ENCODE results near the gene DUOXA1.
A peak's percentile ranks its signal among the peaks of the same experiment; 100 is the strongest.

The DUOXA1 gene

GRCh38 chr15:45129651-45130129 is at the start of gene DUOXA1, which contains the start of gene DUOX1:
Gene DUOXA1 (minus strand): TSS chr15:45129879. CDS start chr15:45123014, 6,865 bp downstream.
Gene DUOX1 (plus strand): TSS chr15:45129994. CDS start chr15:45131967, 1,973 bp downstream.
- DNase-seq (ENCODE audit: low spot score) (no peak), FAIRE-seq (no peak)

DNA sequence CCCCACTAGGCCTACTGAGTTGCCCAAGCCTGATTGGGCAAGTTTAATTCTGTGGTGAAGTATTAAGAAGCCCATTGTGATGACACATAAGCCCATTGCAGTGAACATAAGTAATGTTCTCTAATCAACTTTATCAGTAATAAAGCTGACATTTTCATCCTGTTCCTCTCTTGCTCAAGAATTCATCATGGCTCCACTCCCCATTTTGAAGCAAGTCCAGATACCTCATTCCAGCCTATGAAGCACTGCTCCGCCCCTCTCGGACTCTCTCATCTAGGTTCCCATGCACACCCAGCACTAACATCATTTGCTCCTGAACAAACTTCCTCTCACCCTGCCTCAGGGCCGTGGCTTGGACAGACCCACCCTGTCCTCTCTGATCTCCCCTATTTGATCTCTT is 47.6 kb upstream of the DUOXA1 start:
- FAIRE-seq (no peak), DNase-seq (ENCODE audit: low spot score) (no peak)

- FAIRE-seq (no peak), DNase-seq (ENCODE audit: low spot score) (no peak)
These were observed 44.9 kb upstream of the DUOXA1 start for GRCh38 chr15:45174577-45174976.

GRCh38 chr15:45174069-45174468 is 44.4 kb upstream of the DUOXA1 start:
- FAIRE-seq (no peak), DNase-seq (ENCODE audit: low spot score) (no peak)

GRCh38 chr15:45171912-45172311 is 42.2 kb upstream of the DUOXA1 start:
- DNase-seq (ENCODE audit: low spot score) (no peak), FAIRE-seq (no peak)

DNA sequence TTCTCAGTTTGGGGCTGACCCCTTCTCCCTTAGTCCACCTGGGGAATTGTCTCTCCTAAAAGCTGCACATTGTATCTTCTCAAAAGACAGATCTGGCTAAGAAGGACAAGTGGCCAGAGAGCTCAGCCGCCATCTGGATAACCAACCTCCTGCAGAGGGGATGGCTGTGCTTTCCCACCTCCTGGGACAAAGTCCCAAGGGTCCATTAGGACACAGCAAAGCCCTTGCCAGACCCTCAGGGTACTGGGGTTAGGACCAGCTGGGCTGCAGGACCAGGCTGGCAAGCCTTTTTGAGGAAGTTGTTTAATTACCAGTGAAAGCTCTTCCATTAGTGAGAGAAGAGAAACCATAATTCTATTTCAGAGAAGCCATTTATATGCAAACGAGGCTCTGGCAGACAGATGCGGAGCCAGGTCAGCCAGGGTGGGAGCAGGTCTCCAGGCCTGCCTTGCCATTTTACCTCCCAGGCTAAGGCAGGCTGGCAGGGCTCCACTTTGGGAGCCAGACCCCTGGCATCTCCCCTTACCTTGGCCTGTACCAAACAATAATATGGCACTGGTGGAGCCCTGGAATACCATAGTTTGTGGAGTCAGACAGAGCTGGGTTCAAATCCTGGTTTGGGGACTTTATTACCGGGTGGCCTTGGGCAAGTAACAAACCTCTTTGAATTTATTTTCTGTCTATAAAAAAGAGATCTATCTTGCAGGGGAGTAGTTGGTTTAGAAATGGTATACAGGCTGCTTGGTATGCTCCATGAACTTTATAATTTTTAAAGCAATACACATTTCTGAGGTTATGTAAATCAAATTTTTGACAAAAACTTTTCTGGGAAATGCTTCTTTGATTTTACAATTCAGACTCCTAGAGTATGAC is 40.2 kb upstream of the DUOXA1 start:
- DNase-seq (ENCODE audit: low spot score): no peak
- FAIRE-seq: no peak

GRCh38 chr15:45168751-45169551 is 39.3 kb upstream of the DUOXA1 start:
- FAIRE-seq: no peak
- DNase-seq (ENCODE audit: low spot score): no peak

DNA sequence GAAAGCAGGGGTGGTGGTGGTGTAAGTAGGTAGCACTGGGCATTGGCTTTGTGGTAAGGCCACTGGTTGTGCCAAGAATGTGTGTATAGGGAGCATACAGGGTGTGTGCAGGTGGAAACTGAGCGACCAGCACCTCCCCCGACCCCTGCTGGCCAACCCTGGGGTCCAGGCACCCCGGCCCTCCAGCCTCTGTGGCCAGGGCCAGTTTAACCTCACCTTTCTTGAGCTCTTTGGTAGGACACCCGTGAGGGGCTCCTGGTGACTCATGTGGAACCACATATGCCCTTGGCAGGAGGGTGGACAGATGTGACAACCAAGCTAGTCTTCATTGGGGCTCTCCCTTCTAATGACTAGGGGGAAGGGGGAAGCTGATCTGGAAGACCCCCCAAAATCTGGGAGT is 38.6 kb upstream of the DUOXA1 start:
- DNase-seq (ENCODE audit: low spot score): no peak
- no peak for FAIRE-seq

GRCh38 chr15:45167631-45168205 is 38.0 kb upstream of the DUOXA1 start:
- FAIRE-seq: no peak
- no peak for DNase-seq (ENCODE audit: low spot score)

GRCh38 chr15:45166834-45167630 is 37.4 kb upstream of the DUOXA1 start:
- FAIRE-seq (no peak), DNase-seq (ENCODE audit: low spot score) (peak; percentile 87)

DNA sequence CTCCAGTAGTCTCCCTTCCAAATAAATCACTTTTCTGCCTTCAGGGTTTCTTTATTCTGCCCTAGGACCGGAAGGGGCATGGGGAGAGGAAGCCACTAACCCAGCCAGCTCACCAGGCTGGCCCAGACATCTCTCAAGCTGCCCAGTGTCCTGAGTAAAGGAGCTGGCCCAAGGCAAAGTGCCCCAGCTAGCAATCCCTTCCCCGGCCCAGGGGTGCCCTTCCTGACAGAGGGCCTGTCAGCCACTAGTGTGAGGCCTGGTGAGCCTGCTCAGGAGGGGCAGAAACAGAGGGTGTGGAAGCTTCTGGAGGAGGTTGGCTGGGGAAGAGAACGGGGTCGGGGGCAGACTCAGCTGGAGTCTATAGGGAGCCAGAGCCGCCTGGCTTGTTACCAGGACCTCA is 35.9 kb upstream of the DUOXA1 start:
- FAIRE-seq (no peak), DNase-seq (ENCODE audit: low spot score) (no peak)

- DNase-seq (ENCODE audit: low spot score) (no peak), FAIRE-seq (no peak)
These were observed 35.2 kb upstream of the DUOXA1 start for GRCh38 chr15:45164914-45165313.

DNA sequence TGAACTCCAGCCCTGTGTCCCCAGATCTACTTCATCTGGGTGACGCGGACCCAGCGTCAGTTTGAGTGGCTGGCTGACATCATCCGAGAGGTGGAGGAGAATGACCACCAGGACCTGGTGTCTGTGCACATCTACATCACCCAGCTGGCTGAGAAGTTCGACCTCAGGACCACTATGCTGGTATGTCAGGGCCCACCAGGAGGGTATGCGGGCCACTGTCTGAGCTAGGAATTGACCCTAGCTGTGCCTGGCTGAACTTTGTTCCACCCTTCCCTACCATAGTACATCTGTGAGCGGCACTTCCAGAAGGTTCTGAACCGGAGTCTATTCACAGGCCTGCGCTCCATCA is 33.8 kb upstream of the DUOXA1 start:
- FAIRE-seq (no peak), DNase-seq (ENCODE audit: low spot score) (no peak)

- no peak for FAIRE-seq
These were observed 33.3 kb upstream of the DUOXA1 start for GRCh38 chr15:45162771-45163507.

DNA sequence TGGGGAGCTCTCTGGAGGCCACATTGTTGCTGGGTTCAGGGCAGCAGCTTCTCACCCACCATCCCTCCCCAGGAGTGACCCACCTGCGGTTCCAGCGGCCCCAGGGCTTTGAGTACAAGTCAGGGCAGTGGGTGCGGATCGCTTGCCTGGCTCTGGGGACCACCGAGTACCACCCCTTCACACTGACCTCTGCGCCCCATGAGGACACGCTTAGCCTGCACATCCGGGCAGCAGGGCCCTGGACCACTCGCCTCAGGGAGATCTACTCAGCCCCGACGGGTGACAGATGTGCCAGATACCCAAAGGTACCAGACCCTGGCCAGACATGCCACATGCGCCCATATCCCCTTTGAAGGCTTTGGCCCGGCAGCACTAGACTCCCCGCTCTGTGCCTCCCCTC is 32.0 kb upstream of the DUOXA1 start:
- DNase-seq (ENCODE audit: low spot score): no peak
- FAIRE-seq: no peak

More at GRCh38 chr15:45162771-45163507, 33.3 kb upstream of the DUOXA1 start:
- peak; percentile 89 for DNase-seq (ENCODE audit: low spot score)

DNA sequence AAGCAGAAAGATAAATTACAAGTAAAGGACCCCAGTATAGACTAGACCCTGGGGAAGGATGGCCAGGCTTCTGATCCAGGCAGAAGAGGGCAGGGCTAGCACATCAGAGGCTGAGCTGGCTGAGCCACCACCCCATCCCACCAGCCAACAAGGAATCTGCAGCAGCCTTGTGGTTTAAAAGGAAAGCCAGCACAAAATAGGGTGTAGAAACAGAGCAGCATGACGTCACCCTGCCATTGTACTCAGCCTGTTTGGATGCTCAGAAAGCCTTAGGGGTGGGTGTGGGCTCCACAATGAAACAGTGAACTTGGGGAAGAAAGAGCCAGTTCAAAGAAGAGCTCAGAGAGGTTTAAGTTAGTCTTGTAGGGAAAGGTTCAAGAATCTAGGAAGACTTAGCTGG is 28.3 kb upstream of the DUOXA1 start:
- peak; percentile 66 for DNase-seq (ENCODE audit: low spot score)

DNA sequence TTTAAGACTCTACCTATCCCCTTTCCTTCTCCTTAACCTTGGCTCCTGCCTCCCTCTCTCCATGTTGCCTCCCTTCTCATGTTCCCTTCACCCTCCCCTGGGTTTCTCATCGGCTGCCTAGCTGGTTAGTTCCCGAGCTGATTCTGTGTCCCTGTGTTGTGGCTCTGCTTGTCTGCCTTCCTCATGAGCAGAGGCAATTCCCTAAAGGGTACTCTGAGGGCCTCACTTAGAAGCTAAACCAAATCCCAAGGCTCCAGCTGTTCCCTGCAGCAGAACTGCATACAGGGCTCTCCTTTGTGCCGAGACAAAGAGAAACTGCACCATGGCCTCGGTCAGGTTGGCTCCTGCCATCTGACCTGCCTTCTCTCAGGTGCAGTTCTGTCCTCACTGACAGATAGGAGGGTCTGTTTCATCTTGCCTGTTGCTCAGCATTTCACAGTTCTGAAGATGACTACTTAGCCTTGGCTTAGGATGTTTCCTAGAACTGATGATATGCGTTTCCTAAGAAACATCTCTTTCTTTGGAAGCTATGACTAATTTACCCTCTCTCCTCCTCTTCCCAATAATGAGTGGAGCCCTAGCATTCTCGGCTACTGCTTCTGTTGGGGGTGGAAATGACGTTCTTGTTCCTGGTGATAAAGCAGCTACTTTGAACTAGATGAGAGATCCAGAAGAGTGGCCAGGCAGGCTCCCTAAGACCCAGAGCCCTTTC is 27.2 kb upstream of the DUOXA1 start:
- FAIRE-seq: no peak
- no peak for DNase-seq (ENCODE audit: low spot score)

More for the DNA sequence above, 28.3 kb upstream of the DUOXA1 start:
- FAIRE-seq: no peak

DNA sequence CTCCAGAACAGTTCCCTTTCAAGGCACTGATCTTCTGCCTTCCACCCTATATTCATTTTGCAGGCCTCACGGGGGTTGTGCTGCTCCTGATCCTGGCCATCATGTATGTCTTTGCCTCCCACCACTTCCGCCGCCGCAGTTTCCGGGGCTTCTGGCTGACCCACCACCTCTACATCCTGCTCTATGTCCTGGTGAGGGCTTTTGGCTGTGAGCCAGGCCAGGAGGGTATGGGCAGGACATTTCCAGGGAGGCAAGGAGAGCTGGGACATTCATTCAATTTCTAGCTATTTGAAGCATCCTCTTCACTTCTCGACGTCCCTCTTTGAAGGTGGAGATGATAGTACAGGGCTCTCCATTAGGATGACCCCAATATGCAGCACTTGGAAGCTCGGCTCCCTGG is 26.1 kb upstream of the DUOXA1 start:
- no peak for FAIRE-seq
- DNase-seq (ENCODE audit: low spot score): no peak

DNA sequence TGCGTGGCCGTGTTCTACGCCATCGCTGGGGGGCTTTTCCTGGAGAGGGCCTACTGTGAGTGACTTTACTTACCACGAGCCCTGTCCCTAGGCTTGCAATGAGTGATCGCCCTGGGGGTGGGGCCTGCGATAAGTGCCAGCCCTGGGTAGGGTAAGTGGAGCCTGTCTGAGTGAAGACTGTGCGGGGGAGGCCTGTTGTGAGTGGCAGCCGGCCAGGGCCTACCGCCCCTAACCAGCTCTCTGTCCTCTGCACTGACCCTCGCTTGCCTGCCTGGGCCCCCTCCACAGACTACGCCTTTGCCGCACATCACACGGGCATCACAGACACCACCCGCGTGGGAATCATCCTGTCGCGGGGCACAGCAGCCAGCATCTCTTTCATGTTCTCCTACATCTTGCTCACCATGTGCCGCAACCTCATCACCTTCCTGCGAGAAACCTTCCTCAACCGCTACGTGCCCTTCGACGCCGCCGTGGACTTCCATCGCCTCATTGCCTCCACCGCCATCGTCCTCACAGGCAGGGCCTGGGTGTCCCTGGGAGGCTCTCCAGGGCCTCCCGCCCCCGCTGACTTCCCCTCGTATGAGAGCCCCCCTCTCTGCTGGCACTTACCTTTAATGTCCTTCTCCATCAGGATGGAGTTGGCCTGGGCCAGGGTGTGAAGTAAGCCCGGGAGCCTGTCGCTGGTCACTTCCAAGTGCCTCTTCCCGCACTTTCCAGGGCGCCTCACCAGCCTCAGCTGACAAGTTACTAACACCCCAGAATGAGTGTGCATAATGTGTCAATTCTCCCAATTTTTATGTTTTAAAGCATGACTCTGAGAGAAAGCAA is 22.5 kb upstream of the DUOXA1 start:
- FAIRE-seq (no peak), DNase-seq (ENCODE audit: low spot score) (no peak)

Measured in urothelium cell line (cell line).